HEK293T (cell line): ENCODE data around the gene CHSY3.
A peak's percentile ranks its signal among the peaks of the same experiment; 100 is the strongest.

Experiments
- CTCF ChIA-PET: fragments of 350-600 bp; formaldehyde crosslinking; extraction: SDS; loops from one replicate; lab custom pipeline; 2021; ENCODE audit warnings: antibody characterized with exemption, inconsistent platforms; lab: Yijun Ruan, JAX
- POLR2A ChIA-PET: fragments of 350-600 bp; formaldehyde crosslinking; extraction: SDS; loops from one replicate; lab custom pipeline; 2020; ENCODE audit warnings: antibody characterized with exemption, inconsistent platforms; lab: Yijun Ruan, JAX
- DNase-seq: peaks from one replicate; pipeline ENCODE4 v3.0.0; 2012; ENCODE audit warnings: mixed read lengths; ENCODE audit errors: extremely low spot score
- ARNT ChIP-seq: fragments of 450-650 bp; IDR thresholded peaks from 2 replicates; pipeline ENCODE4 v1.6.1; 2017; ENCODE audit warnings: mild to moderate bottlenecking
- BHLHE40 ChIP-seq: fragments of 450-650 bp; IDR thresholded peaks from 2 replicates; pipeline ENCODE4 v1.6.1; 2016; ENCODE audit warnings: mild to moderate bottlenecking, moderate library complexity, borderline replicate concordance
- CTBP1 ChIP-seq: fragments of 450-650 bp; IDR thresholded peaks from 2 replicates; pipeline ENCODE4 v1.6.1; 2016; ENCODE audit warnings: borderline replicate concordance
- ELF4 ChIP-seq: fragments of 450-650 bp; IDR thresholded peaks from 2 replicates; pipeline ENCODE4 v1.6.1; 2017; ENCODE audit warnings: antibody characterized with exemption
- FOXA1 ChIP-seq: fragments of 450-650 bp; IDR thresholded peaks from 2 replicates; pipeline ENCODE4 v1.6.1; 2016; ENCODE audit warnings: mild to moderate bottlenecking
- FOXK2 ChIP-seq: fragments of 450-650 bp; IDR thresholded peaks from 2 replicates; pipeline ENCODE4 v1.6.1; 2016; ENCODE audit warnings: mild to moderate bottlenecking
- FOXM1 ChIP-seq: fragments of 450-650 bp; IDR thresholded peaks from 2 replicates; pipeline ENCODE4 v1.6.1; 2017; ENCODE audit warnings: mild to moderate bottlenecking, borderline replicate concordance
- HDGF ChIP-seq: fragments of 450-650 bp; IDR thresholded peaks from 2 replicates; pipeline ENCODE4 v1.6.1; 2017; ENCODE audit warnings: antibody characterized with exemption, borderline replicate concordance
- L3MBTL2 ChIP-seq: fragments of 450-650 bp; conservative IDR thresholded peaks from 2 replicates; pipeline ENCODE4 v1.6.1; 2016; ENCODE audit warnings: mild to moderate bottlenecking
- LEF1 ChIP-seq: fragments of 450-650 bp; IDR thresholded peaks from 2 replicates; pipeline ENCODE4 v1.6.1; 2017; ENCODE audit warnings: mild to moderate bottlenecking, borderline replicate concordance
- NFRKB ChIP-seq: fragments of 450-650 bp; IDR thresholded peaks from 2 replicates; pipeline ENCODE4 v1.6.1; 2016; ENCODE audit warnings: mild to moderate bottlenecking, moderate library complexity
- PKNOX1 ChIP-seq: fragments of 450-650 bp; IDR thresholded peaks from 2 replicates; pipeline ENCODE4 v1.6.1; 2016
- SP1 ChIP-seq: fragments of 450-650 bp; IDR thresholded peaks from 2 replicates; pipeline ENCODE4 v1.6.1; 2017
- SUZ12 ChIP-seq: fragments of 450-650 bp; IDR thresholded peaks from 2 replicates; pipeline ENCODE4 v1.6.1; 2016; ENCODE audit warnings: mild to moderate bottlenecking
- TARDBP ChIP-seq: fragments of 450-650 bp; IDR thresholded peaks from 2 replicates; pipeline ENCODE4 v1.6.1; 2016
- ZNF384 ChIP-seq: fragments of 450-650 bp; IDR thresholded peaks from 2 replicates; pipeline ENCODE4 v1.6.1; 2016

CHSY3 gene

GRCh38 chr5:130099008-130099407 lies 194.7 kb downstream of the CHSY3 start:
- ChIA-PET POLR2A (no interaction called here), CTCF (no interaction called here)
- TF ChIP-seq SUZ12 (no peak), HDGF (no peak), SP1 (no peak), CTBP1 (no peak), ZNF384 (no peak), FOXK2 (no peak), NFRKB (no peak)
- DNase-seq, result no peak

- POLR2A ChIA-PET, result no interaction called here
These were observed 198.1 kb downstream of the CHSY3 start for GRCh38 chr5:130102375-130102774.

GRCh38 chr5:130102960-130103359 lies 198.7 kb downstream of the CHSY3 start:
- no peak for DNase-seq
- TF ChIP-seq BHLHE40 (no peak), ZNF384 (no peak), FOXK2 (no peak), FOXM1 (no peak), ELF4 (no peak), CTBP1 (no peak)
- POLR2A ChIA-PET, result no interaction called here
- CTCF ChIA-PET, result no interaction called here

More at GRCh38 chr5:130102375-130102774, 198.1 kb downstream of the CHSY3 start:
- no peak for TF ChIP-seq FOXM1
- no peak for TF ChIP-seq HDGF
- no peak for TF ChIP-seq TARDBP
- TF ChIP-seq LEF1, result no peak
- no peak for TF ChIP-seq ELF4
- no peak for TF ChIP-seq BHLHE40
- no peak for TF ChIP-seq SP1
- TF ChIP-seq CTBP1, result no peak
- no peak for DNase-seq
- CTCF ChIA-PET, result no interaction called here

- no peak for DNase-seq
- POLR2A ChIA-PET, result no interaction called here
- TF ChIP-seq SUZ12, result no peak
- TF ChIP-seq FOXK2, result no peak
- TF ChIP-seq NFRKB, result no peak
- TF ChIP-seq LEF1, result no peak
- no peak for TF ChIP-seq ELF4
- no peak for TF ChIP-seq ARNT
- no peak for TF ChIP-seq SP1
- no peak for TF ChIP-seq FOXM1
- TF ChIP-seq HDGF, result no peak
- no peak for TF ChIP-seq FOXA1
- no peak for TF ChIP-seq ZNF384
- TF ChIP-seq PKNOX1, result no peak
- no peak for TF ChIP-seq L3MBTL2
- TF ChIP-seq BHLHE40, result no peak
- no peak for TF ChIP-seq CTBP1
- TF ChIP-seq TARDBP, result no peak
- CTCF ChIA-PET, result no interaction called here
These were observed 200.8 kb downstream of the CHSY3 start for GRCh38 chr5:130104895-130105688.

GRCh38 chr5:130106480-130106879 lies 202.2 kb downstream of the CHSY3 start:
- ChIA-PET POLR2A (no interaction called here), CTCF (interaction anchor here (1.1 kb wide), 1 partner anchor 18 kb away, joined by 5 read pairs; no protein-coding TSS in a partner anchor)
- no peak for DNase-seq
- TF ChIP-seq FOXM1 (no peak), ARNT (no peak), NFRKB (no peak), ELF4 (no peak), SUZ12 (no peak), PKNOX1 (no peak), TARDBP (no peak), L3MBTL2 (no peak), HDGF (no peak), LEF1 (no peak), FOXK2 (no peak), BHLHE40 (no peak)

GRCh38 chr5:130109152-130109551 lies 204.9 kb downstream of the CHSY3 start:
- CTCF ChIA-PET, result interaction anchor here (0.6 to 1.4 kb wide), 2 partner anchors 33 to 953 kb away, joined by 3 to 4 read pairs; no protein-coding TSS in a partner anchor

More at GRCh38 chr5:130109152-130109551, 204.9 kb downstream of the CHSY3 start:
- POLR2A ChIA-PET, result no interaction called here
- DNase-seq, result peak; percentile 11
- TF ChIP-seq FOXM1 (no peak), TARDBP (no peak), CTBP1 (no peak), SP1 (no peak), FOXK2 (no peak), ARNT (no peak), SUZ12 (no peak), LEF1 (no peak), ELF4 (no peak)
